IMR-90 (cell line): ENCODE results near the gene PCID2. TPM values are rescaled to one million over a fixed set of nuclear protein-coding genes. Genes with fewer than 3 reads are reported as not detected.

ENCODE experiments used
- ATAC-seq: fragments of 200-7000 bp; cut with Tn5 transposase; 2 replicates; pipeline ENCODE4 v1.9.1; 2020; ENCODE audit warnings: low read depth, mild to moderate bottlenecking, moderate library complexity
- BruUV-seq: library from RNA; stranded (reverse); fragments of 400-500 nt; replicated peaks from 2 replicates; lab custom pipeline; 2021; lab: Mats Ljungman, UMichigan
- CTCF ChIA-PET: fragments of 300-600 bp; formaldehyde crosslinking; extraction: SDS; loops from one replicate; lab custom pipeline; 2021; ENCODE audit warnings: antibody characterized with exemption; lab: Yijun Ruan, JAX
- POLR2A ChIA-PET: fragments of 300-600 bp; sonication (Branson Sonifier 250); formaldehyde crosslinking; loops from one replicate; lab custom pipeline; 2022; ENCODE audit warnings: antibody characterized with exemption; ENCODE audit not compliant: unreplicated experiment; lab: Charles Lee
- DNase-seq: peaks from one replicate; pipeline ENCODE4 v3.0.0; 2013
- H2AFZ ChIP-seq: replicated peaks from 2 replicates; pipeline ENCODE3; 2013; ENCODE audit warnings: low read length, mild to moderate bottlenecking; ENCODE audit not compliant: poor library complexity
- H2AK5ac ChIP-seq: 2 replicates; pipeline ENCODE4 v1.6.1; 2013; ENCODE audit warnings: low read depth, low read length, inconsistent platforms
- H2AK9ac ChIP-seq: replicated peaks from 2 replicates; pipeline ENCODE3; 2013; ENCODE audit warnings: mild to moderate bottlenecking, low read depth, low read length, moderate library complexity; ENCODE audit not compliant: poor library complexity
- H2BK120ac ChIP-seq: 2 replicates; pipeline ENCODE4 v1.6.1; 2013; ENCODE audit warnings: low read depth, low read length, inconsistent platforms
- H2BK15ac ChIP-seq: 3 replicates; pipeline ENCODE4 v1.6.1; 2013; ENCODE audit warnings: low read depth, low read length, inconsistent platforms
- H2BK20ac ChIP-seq: 2 replicates; pipeline ENCODE4 v1.6.1; 2013; ENCODE audit warnings: low read depth, mild to moderate bottlenecking, inconsistent platforms, low read length, moderate library complexity
- H2BK5ac ChIP-seq: 2 replicates; pipeline ENCODE4 v1.6.1; 2013; ENCODE audit warnings: mild to moderate bottlenecking, low read depth, low read length, inconsistent platforms; ENCODE audit not compliant: poor library complexity, severe bottlenecking
- H3K14ac ChIP-seq: replicated peaks from 2 replicates; pipeline ENCODE4 v1.6.1; 2013; ENCODE audit warnings: low read depth, low read length, inconsistent platforms
- H3K18ac ChIP-seq: 2 replicates; pipeline ENCODE4 v1.6.1; 2013; ENCODE audit warnings: low read depth, low read length, control low read depth
- H3K23ac ChIP-seq: 2 replicates; pipeline ENCODE4 v1.6.1; 2013; ENCODE audit warnings: low read depth, low read length, inconsistent platforms
- H3K27ac ChIP-seq: 2 replicates; pipeline ENCODE4 v1.5.1; 2013; ENCODE audit warnings: mild to moderate bottlenecking, control low read depth, low read length; ENCODE audit not compliant: insufficient read depth
- H3K27me3 ChIP-seq: 2 replicates; pipeline ENCODE4 v1.6.1; 2013; ENCODE audit warnings: low read length; ENCODE audit not compliant: control insufficient read depth, insufficient read depth
- H3K36me3 ChIP-seq: 2 replicates; pipeline ENCODE4 v1.6.1; 2013; ENCODE audit warnings: low read length, mixed read lengths; ENCODE audit not compliant: control insufficient read depth, insufficient read depth
- H3K4ac ChIP-seq: 2 replicates; pipeline ENCODE4 v1.6.1; 2013; ENCODE audit warnings: low read depth, low read length, inconsistent platforms
- H3K4me1 ChIP-seq: 2 replicates; pipeline ENCODE4 v1.6.1; 2013; ENCODE audit warnings: low read length, mixed read lengths; ENCODE audit not compliant: control insufficient read depth, insufficient read depth
- H3K4me2 ChIP-seq: 2 replicates; pipeline ENCODE4 v1.6.1; 2013; ENCODE audit warnings: low read depth, mild to moderate bottlenecking, control low read depth, low read length, moderate library complexity
- H3K4me3 ChIP-seq: 2 replicates; pipeline ENCODE4 v1.5.1; 2013; ENCODE audit warnings: low read depth, mild to moderate bottlenecking, control low read depth, low read length, moderate library complexity; ENCODE audit not compliant: insufficient read depth
- H3K56ac ChIP-seq: 2 replicates; pipeline ENCODE4 v1.6.1; 2013; ENCODE audit warnings: low read length, inconsistent platforms; ENCODE audit not compliant: insufficient read depth; ENCODE audit errors: extremely low read depth
- H3K79me1 ChIP-seq, 2 experiments: 2 replicates each; pipeline ENCODE4 v1.6.1; 2013; ENCODE audit warnings: low read length in 2 of 2, inconsistent platforms in 1 of 2, low read depth in 1 of 2
- H3K9ac ChIP-seq: 2 replicates; pipeline ENCODE4 v1.6.1; 2013; ENCODE audit warnings: low read depth, low read length, control low read depth
- H3K9me1 ChIP-seq: 2 replicates; pipeline ENCODE4 v1.6.1; 2013; ENCODE audit warnings: low read length, inconsistent platforms; ENCODE audit not compliant: insufficient read depth
- H3K9me3 ChIP-seq: 2 replicates; pipeline ENCODE4 v1.6.1; 2013; ENCODE audit warnings: low read length; ENCODE audit not compliant: control insufficient read depth, insufficient read depth
- H4K20me1 ChIP-seq: 2 replicates; pipeline ENCODE4 v1.6.1; 2013; ENCODE audit warnings: low read length, inconsistent platforms; ENCODE audit not compliant: insufficient read depth
- H4K5ac ChIP-seq: 2 replicates; pipeline ENCODE4 v1.6.1; 2013; ENCODE audit warnings: mild to moderate bottlenecking, low read depth, low read length, control low read depth
- H4K8ac ChIP-seq, 2 experiments: 2 replicates each; pipeline ENCODE4 v1.6.1; 2013; ENCODE audit warnings: low read depth in 2 of 2, low read length in 2 of 2, control low read depth in 1 of 2, inconsistent platforms in 1 of 2
- H4K91ac ChIP-seq: 2 replicates; pipeline ENCODE4 v1.6.1; 2013; ENCODE audit warnings: low read depth, low read length, inconsistent platforms; ENCODE audit not compliant: insufficient read depth
- CTCF ChIP-seq: conservative IDR thresholded peaks from 2 replicates; pipeline ENCODE4 v1.5.1; 2012; ENCODE audit warnings: mild to moderate bottlenecking, low read depth, low read length, improper control_type of control experiment
- FOS ChIP-seq: fragments of 150-350 bp; IDR thresholded peaks from 2 replicates; pipeline ENCODE4 v1.6.1; 2016; ENCODE audit warnings: low read depth, low read length
- MAZ ChIP-seq: IDR thresholded peaks from 2 replicates; pipeline ENCODE4 v1.6.1; 2012; ENCODE audit warnings: low read depth, mild to moderate bottlenecking, low read length, improper control_type of control experiment, moderate library complexity, borderline replicate concordance
- MXI1 ChIP-seq: IDR thresholded peaks from 2 replicates; pipeline ENCODE4 v1.6.1; 2012; ENCODE audit warnings: low read depth, mild to moderate bottlenecking, low read length, moderate library complexity, borderline replicate concordance
- RAD21 ChIP-seq: IDR thresholded peaks from 2 replicates; pipeline ENCODE4 v1.6.1; 2012; ENCODE audit warnings: low read length, improper control_type of control experiment
- WGBS, 2 experiments: methylation state at CpG; one replicate each; pipeline versions ENCODE4 v1.1.5 to v1.1.7; 2013; ENCODE audit warnings: missing lambda C conversion rate in 2 of 2; ENCODE audit not compliant: insufficient read length in 1 of 2; ENCODE audit errors: extremely low coverage in 2 of 2; 5-methylcytosine and 5-hydroxymethylcytosine counted together
- dilution Hi-C: fragments of 300-500 bp; cut with HindIII; formaldehyde crosslinking; loops from one replicate; pipeline ENCODE4 v1.14.3; 2018; ENCODE audit warnings: low sequenced_read_pairs; ENCODE audit not compliant: unreplicated experiment
- in situ Hi-C: fragments of 300-500 bp; cut with MboI; formaldehyde crosslinking; loops from 3 replicates; pipeline ENCODE4 v1.14.3; 2019; ENCODE audit warnings: low sequenced_read_pairs, inconsistent platforms, mixed read lengths
- intact Hi-C: fragments of 100-400 bp; cut with micrococcal nuclease; formaldehyde crosslinking; loops from 2 replicates; pipeline ENCODE4 v1.10.0; 2022
- polyA plus RNA-seq, 3 experiments: library from polyadenylated mRNA; depleted of rRNA; stranded (reverse); fragments of >200 nt; gene quantifications; 2 replicates each; pipeline ENCODE4 v1.2.3, GENCODE V29; 2012; ENCODE audit warnings: low replicate concordance in 1 of 3
- total RNA-seq: library from RNA; depleted of rRNA; stranded (reverse); fragments of >200 nt; gene quantifications from 2 replicates; pipeline ENCODE4 v1.2.3, GENCODE V29; 2012

Gene PCID2
- total and polyA plus RNA-seq, 2 of the 4 experiments (the other 2 are of a cell fraction): 83.5 to 90.9 TPM

- TF ChIP-seq MXI1: no peak
- TF ChIP-seq MAZ: no peak
- no peak for TF ChIP-seq RAD21
- no peak for TF ChIP-seq CTCF
- TF ChIP-seq FOS: no peak
- H3K79me1 ChIP-seq: peaks cover under 1 to 36% of the 10 kb centered on the region in 2 experiments; a peak in 3 of 4 replicates
- H3K4ac ChIP-seq: no peak overlapping the region
- no peak overlapping the region for H2BK120ac ChIP-seq
- H3K36me3 ChIP-seq: peaks cover 47% of the 10 kb centered on the region
- no peak overlapping the region for H3K9ac ChIP-seq
- no peak overlapping the region for H2AFZ ChIP-seq
- no peak overlapping the region for H3K56ac ChIP-seq
- no peak overlapping the region for H4K8ac ChIP-seq
- WGBS, 2 experiments: 94% methylated on average over 18 of the region's 34 CpGs; no CpG with 5 or more reads in 1 of the 2 experiments
- no peak for ATAC-seq
- in situ Hi-C loops (no loop called here), intact Hi-C loops (no loop called here), dilution Hi-C loops (no loop called here)
- H3K27ac ChIP-seq: no peak overlapping the region
- H3K14ac ChIP-seq: no peak overlapping the region
- no peak overlapping the region for H2AK9ac ChIP-seq
- H3K9me1 ChIP-seq: peaks cover 16% of the 10 kb centered on the region
- H4K91ac ChIP-seq: no peak overlapping the region
- peaks cover 7% of the 10 kb centered on the region for H3K4me1 ChIP-seq
- BruUV-seq: no TSS peak
- no peaks in the 10 kb centered on the region for H3K27me3 ChIP-seq
- 0 out of 2 replicates have a peak, but pooled peaks cover 2% of the 10 kb centered on the region for H3K9me3 ChIP-seq
- H2BK5ac ChIP-seq: no peak overlapping the region
- POLR2A ChIA-PET: no interaction called here
- no peak overlapping the region for H4K5ac ChIP-seq
- CTCF ChIA-PET: no interaction called here
- no peak overlapping the region for H2BK20ac ChIP-seq
- H4K20me1 ChIP-seq: no peaks in the 10 kb centered on the region
- no peak overlapping the region for H2AK5ac ChIP-seq
- DNase-seq: no peak
- no peak overlapping the region for H2BK15ac ChIP-seq
- H3K23ac ChIP-seq: no peak overlapping the region
- H3K4me2 ChIP-seq: no peak overlapping the region
- H3K4me3 ChIP-seq: no peak overlapping the region
- no peak overlapping the region for H3K18ac ChIP-seq
These were observed 37.0 kb downstream of the PCID2 start for GRCh38 chr13:113171250-113172125.
